ENCODE measurements around the gene CYBRD1. TPM values are rescaled to one million over a fixed set of nuclear protein-coding genes. Genes with fewer than 3 reads are reported as not detected.

The CYBRD1 gene
- polyA plus RNA-seq, 2 of the 4 experiments (the other 2 are of a cell fraction) = 30.5 to 46.6 TPM

GRCh38 chr2:171574149-171574795 lies 52.0 kb downstream of the CYBRD1 start:
- FAIRE-seq (no peak), DNase-seq (ENCODE audit: low read depth in 1 of 2, low spot score in 1 of 2) (peak; percentile 80 to 85), ATAC-seq (peak; percentile 97 to 99)
- H3K27ac ChIP-seq = 0 out of 6 replicates have a peak overlapping the region, but pooled peaks have one; percentile 2 to 46
- ChIA-PET POLR2A (no interaction called here), CTCF (interaction anchor here (0.7 to 3.1 kb wide), 26 partner anchors 10 to 892 kb away, joined by 3 to 15 read pairs (median 4); partner anchors contain the start of gene DLX2)
- H3K9me3 ChIP-seq = no peaks in the 10 kb centered on the region
- 16% methylated on average over 21 of the region's 21 CpGs for WGBS (ENCODE audit: missing lambda C conversion rate)
- H3K4me3 ChIP-seq = no peak overlapping the region
- H3K4me1 ChIP-seq = no peaks in the 10 kb centered on the region
- H3K4me2 ChIP-seq = peak overlapping the region; percentile 56
- peak; percentile 90 to 94 for TF ChIP-seq RAD21 (conservative IDR thresholded peaks at IDR 0.05 in 1 of 2, IDR thresholded peaks at IDR 0.05 in 1 of 2)
- peak; percentile 83 for TF ChIP-seq SMC3 (IDR thresholded peaks at IDR 0.05)
- TF ChIP-seq, protein P1, sequence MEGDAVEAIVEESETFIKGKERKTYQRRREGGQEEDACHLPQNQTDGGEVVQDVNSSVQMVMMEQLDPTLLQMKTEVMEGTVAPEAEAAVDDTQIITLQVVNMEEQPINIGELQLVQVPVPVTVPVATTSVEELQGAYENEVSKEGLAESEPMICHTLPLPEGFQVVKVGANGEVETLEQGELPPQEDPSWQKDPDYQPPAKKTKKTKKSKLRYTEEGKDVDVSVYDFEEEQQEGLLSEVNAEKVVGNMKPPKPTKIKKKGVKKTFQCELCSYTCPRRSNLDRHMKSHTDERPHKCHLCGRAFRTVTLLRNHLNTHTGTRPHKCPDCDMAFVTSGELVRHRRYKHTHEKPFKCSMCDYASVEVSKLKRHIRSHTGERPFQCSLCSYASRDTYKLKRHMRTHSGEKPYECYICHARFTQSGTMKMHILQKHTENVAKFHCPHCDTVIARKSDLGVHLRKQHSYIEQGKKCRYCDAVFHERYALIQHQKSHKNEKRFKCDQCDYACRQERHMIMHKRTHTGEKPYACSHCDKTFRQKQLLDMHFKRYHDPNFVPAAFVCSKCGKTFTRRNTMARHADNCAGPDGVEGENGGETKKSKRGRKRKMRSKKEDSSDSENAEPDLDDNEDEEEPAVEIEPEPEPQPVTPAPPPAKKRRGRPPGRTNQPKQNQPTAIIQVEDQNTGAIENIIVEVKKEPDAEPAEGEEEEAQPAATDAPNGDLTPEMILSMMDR (IDR thresholded peaks at IDR 0.05) = peak; percentile 91
- no peak for TF ChIP-seq MYC (IDR thresholded peaks at IDR 0.05; ENCODE audit: borderline replicate concordance, low read length)

- Histone ChIP-seq H3K4me2 (no peak overlapping the region), H3K4me1 (no peaks in the 10 kb centered on the region), H3K27ac (no peak overlapping the region), H3K4me3 (no peak overlapping the region), H3K9me3 (no peaks in the 10 kb centered on the region)
- DNase-seq (ENCODE audit: low read depth in 1 of 2, low spot score in 1 of 2) (no peak), FAIRE-seq (no peak), ATAC-seq (no peak)
- TF ChIP-seq, protein P2, sequence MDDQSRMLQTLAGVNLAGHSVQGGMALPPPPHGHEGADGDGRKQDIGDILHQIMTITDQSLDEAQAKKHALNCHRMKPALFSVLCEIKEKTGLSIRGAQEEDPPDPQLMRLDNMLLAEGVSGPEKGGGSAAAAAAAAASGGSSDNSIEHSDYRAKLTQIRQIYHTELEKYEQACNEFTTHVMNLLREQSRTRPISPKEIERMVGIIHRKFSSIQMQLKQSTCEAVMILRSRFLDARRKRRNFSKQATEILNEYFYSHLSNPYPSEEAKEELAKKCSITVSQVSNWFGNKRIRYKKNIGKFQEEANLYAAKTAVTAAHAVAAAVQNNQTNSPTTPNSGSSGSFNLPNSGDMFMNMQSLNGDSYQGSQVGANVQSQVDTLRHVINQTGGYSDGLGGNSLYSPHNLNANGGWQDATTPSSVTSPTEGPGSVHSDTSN (IDR thresholded peaks at IDR 0.05) = no peak
- TF ChIP-seq CBX8 (IDR thresholded peaks at IDR 0.05) = no peak
- TF ChIP-seq KDM5A (IDR thresholded peaks at IDR 0.05) = no peak
- TF ChIP-seq HES2 (IDR thresholded peaks at IDR 0.05) = no peak
- TF ChIP-seq EP300 (IDR thresholded peaks at IDR 0.05) = no peak
- TF ChIP-seq SMC3 (IDR thresholded peaks at IDR 0.05) = no peak
- no peak for TF ChIP-seq BCL3 (IDR thresholded peaks at IDR 0.05)
- TF ChIP-seq EHMT2 (IDR thresholded peaks at IDR 0.05; ENCODE audit: low read depth) = no peak
- no peak for TF ChIP-seq HOXB13 (CRISPR knock-in tag; IDR thresholded peaks at IDR 0.05; ENCODE audit: low read depth)
- TF ChIP-seq ZFP36 (IDR thresholded peaks at IDR 0.05; ENCODE audit: borderline replicate concordance, partially characterized antibody) = no peak
- TF ChIP-seq ESRRA (IDR thresholded peaks at IDR 0.05; ENCODE audit: borderline replicate concordance, low read length) = no peak
- no peak for TF ChIP-seq FOXS1 (CRISPR knock-in tag; IDR thresholded peaks at IDR 0.05)
- TF ChIP-seq TP53 (CRISPR knock-in tag; IDR thresholded peaks at IDR 0.05) = no peak
- TF ChIP-seq HDAC2 (IDR thresholded peaks at IDR 0.05) = no peak
- ChIA-PET POLR2A (no interaction called here), CTCF (interaction anchor here (0.7 to 2.1 kb wide), 3 partner anchors 8 to 20 kb away, joined by 3 to 4 read pairs (median 4); no protein-coding TSS in a partner anchor)
- WGBS (ENCODE audit: missing lambda C conversion rate) = 89% methylated on average over 5 of the region's 5 CpGs
Measured at GRCh38 chr2:171575606-171576005, 53.3 kb downstream of the CYBRD1 start.

GRCh38 chr2:171578127-171578803 lies 56.0 kb downstream of the CYBRD1 start:
- DNase-seq (ENCODE audit: low read depth in 1 of 2, low spot score in 1 of 2) (no peak), FAIRE-seq (no peak), ATAC-seq (no peak)
- 67% methylated on average over 4 of the region's 4 CpGs for whole genome bisulfite sequencing (ENCODE audit: missing lambda C conversion rate)
- CTCF ChIA-PET = interaction anchor here (0.8 to 1.6 kb wide), 2 partner anchors 12 to 19 kb away, joined by 4 to 5 read pairs; no protein-coding TSS in a partner anchor
- no peak overlapping the region for H3K27ac ChIP-seq
- H3K9me3 ChIP-seq = no peaks in the 10 kb centered on the region
- H3K4me1 ChIP-seq = no peaks in the 10 kb centered on the region
- H3K4me3 ChIP-seq = no peak overlapping the region
- POLR2A ChIA-PET = no interaction called here
- no peak overlapping the region for H3K4me2 ChIP-seq
- no peak for TF ChIP-seq EHF (CRISPR knock-in tag; IDR thresholded peaks at IDR 0.05)
- no peak for TF ChIP-seq JUN (IDR thresholded peaks at IDR 0.05)
- no peak for TF ChIP-seq SREBF2 (IDR thresholded peaks at IDR 0.05)
- TF ChIP-seq NFE2L2 (conservative IDR thresholded peaks at IDR 0.05; ENCODE audit: low read length) = no peak
- TF ChIP-seq FOXS1 (CRISPR knock-in tag; IDR thresholded peaks at IDR 0.05) = no peak
- no peak for TF ChIP-seq FOSB (CRISPR knock-in tag; IDR thresholded peaks at IDR 0.05)
- no peak for TF ChIP-seq TFCP2L1 (CRISPR knock-in tag; IDR thresholded peaks at IDR 0.05)
- no peak for TF ChIP-seq CHD4 (IDR thresholded peaks at IDR 0.05; ENCODE audit: borderline replicate concordance)
- TF ChIP-seq MAFK (IDR thresholded peaks at IDR 0.05; ENCODE audit: partially characterized antibody) = no peak
- TF ChIP-seq GATA3 (IDR thresholded peaks at IDR 0.05; ENCODE audit: borderline replicate concordance) = no peak
- TF ChIP-seq RAD21 (conservative IDR thresholded peaks at IDR 0.05 in 1 of 2, IDR thresholded peaks at IDR 0.05 in 1 of 2) = no peak
- no peak for TF ChIP-seq FOSL2 (IDR thresholded peaks at IDR 0.05)
- no peak for TF ChIP-seq FOSL2 (CRISPR knock-in tag; IDR thresholded peaks at IDR 0.05)
- no peak for TF ChIP-seq USF2 (IDR thresholded peaks at IDR 0.05)
- no peak for TF ChIP-seq POLR2A (IDR thresholded peaks at IDR 0.05; ENCODE audit: low read length)
- TF ChIP-seq KDM5A (IDR thresholded peaks at IDR 0.05) = no peak
- no peak for TF ChIP-seq KDM1A (IDR thresholded peaks at IDR 0.05; ENCODE audit: low read depth)

Measured in A549 (cell line).